ENCODE results near the gene LPXN. TPM values are rescaled to one million over a fixed set of nuclear protein-coding genes. Genes with fewer than 3 reads are reported as not detected.

Gene LPXN
- total RNA-seq, 1 donor from 2014 or later: 3.8 TPM

- DNase-seq: peak; percentile 82
- TF ChIP-seq CTCF (IDR thresholded peaks at IDR 0.05; ENCODE audit: partially characterized antibody, unreplicated experiment): peak; percentile 91
- Mint-ChIP-seq H3K9me3 (ENCODE audit: unreplicated experiment) (no peaks in the 10 kb centered on the region), H3K4me3 (ENCODE audit: unreplicated experiment) (no peak overlapping the region), H3K4me1 (ENCODE audit: low read depth, unreplicated experiment) (no peaks in the 10 kb centered on the region), H3K27me3 (ENCODE audit: unreplicated experiment) (no peaks in the 10 kb centered on the region), H3K36me3 (ENCODE audit: unreplicated experiment) (no peaks in the 10 kb centered on the region), H3K27ac (ENCODE audit: unreplicated experiment) (no peak overlapping the region)
Observed at GRCh38 chr11:58567889-58568512, 7.7 kb downstream of the LPXN start.

GRCh38 chr11:58564231-58564630 lies 11.4 kb downstream of the LPXN start:
- no peak for TF ChIP-seq CTCF (IDR thresholded peaks at IDR 0.05; ENCODE audit: partially characterized antibody, unreplicated experiment)
- no peak for DNase-seq
- Mint-ChIP-seq H3K36me3 (ENCODE audit: unreplicated experiment) (no peaks in the 10 kb centered on the region), H3K9me3 (ENCODE audit: unreplicated experiment) (no peaks in the 10 kb centered on the region), H3K27me3 (ENCODE audit: unreplicated experiment) (no peaks in the 10 kb centered on the region), H3K4me3 (ENCODE audit: unreplicated experiment) (no peak overlapping the region), H3K27ac (ENCODE audit: unreplicated experiment) (no peak overlapping the region), H3K4me1 (ENCODE audit: low read depth, unreplicated experiment) (peaks cover 10% of the 10 kb centered on the region)

- DNase-seq: no peak
Observed at GRCh38 chr11:58562375-58562800, 13.3 kb downstream of the LPXN start.

DNA sequence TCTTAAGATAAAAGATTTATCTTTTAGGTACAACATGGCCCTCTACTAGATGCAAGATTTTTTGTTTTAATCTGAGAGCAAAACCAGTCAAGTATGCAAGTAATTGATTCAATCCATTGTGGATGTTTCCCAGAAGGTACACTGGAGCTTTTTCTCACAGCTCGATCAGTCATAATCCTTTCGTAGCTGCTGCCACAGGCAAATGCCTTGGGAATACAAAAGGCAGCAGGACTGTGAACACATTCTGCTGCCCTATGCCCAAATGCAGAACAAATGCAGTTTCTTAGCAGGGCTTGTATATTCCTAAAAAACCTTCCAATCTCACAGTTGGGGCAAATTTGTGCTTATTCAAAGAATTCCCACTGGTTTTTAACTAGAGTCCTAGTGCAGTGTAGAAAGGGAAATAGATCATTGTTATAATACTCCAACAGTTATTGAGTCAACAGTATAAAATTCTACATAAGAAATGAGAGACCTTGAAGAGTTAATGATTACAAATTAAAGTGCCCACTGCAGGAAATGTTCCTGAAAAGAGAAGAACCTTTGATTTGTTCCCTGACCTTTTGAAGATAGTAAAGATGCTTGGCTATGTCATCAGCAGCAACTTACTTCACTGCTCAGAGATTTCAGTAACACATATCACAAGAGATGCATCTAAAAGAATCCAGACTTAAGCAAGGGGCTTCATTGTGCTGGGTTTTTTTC lies 14.1 kb downstream of the LPXN start:
- DNase-seq: no peak
- no peaks in the 10 kb centered on the region for H3K9me3 Mint-ChIP-seq (ENCODE audit: unreplicated experiment)
- TF ChIP-seq CTCF (IDR thresholded peaks at IDR 0.05; ENCODE audit: partially characterized antibody, unreplicated experiment): no peak
- no peaks in the 10 kb centered on the region for H3K27me3 Mint-ChIP-seq (ENCODE audit: unreplicated experiment)
- H3K27ac Mint-ChIP-seq (ENCODE audit: unreplicated experiment): peak overlapping the region; percentile 35
- H3K4me3 Mint-ChIP-seq (ENCODE audit: unreplicated experiment): no peak overlapping the region
- peaks cover 10% of the 10 kb centered on the region for H3K4me1 Mint-ChIP-seq (ENCODE audit: low read depth, unreplicated experiment)
- no peaks in the 10 kb centered on the region for H3K36me3 Mint-ChIP-seq (ENCODE audit: unreplicated experiment)

More at GRCh38 chr11:58562375-58562800, 13.3 kb downstream of the LPXN start:
- H3K27ac Mint-ChIP-seq (ENCODE audit: unreplicated experiment): no peak overlapping the region
- H3K36me3 Mint-ChIP-seq (ENCODE audit: unreplicated experiment): no peaks in the 10 kb centered on the region
- H3K27me3 Mint-ChIP-seq (ENCODE audit: unreplicated experiment): no peaks in the 10 kb centered on the region
- H3K4me1 Mint-ChIP-seq (ENCODE audit: low read depth, unreplicated experiment): peaks cover 10% of the 10 kb centered on the region
- H3K4me3 Mint-ChIP-seq (ENCODE audit: unreplicated experiment): no peak overlapping the region
- H3K9me3 Mint-ChIP-seq (ENCODE audit: unreplicated experiment): no peaks in the 10 kb centered on the region
- no peak for TF ChIP-seq CTCF (IDR thresholded peaks at IDR 0.05; ENCODE audit: partially characterized antibody, unreplicated experiment)

GRCh38 chr11:58560842-58561241 lies 14.8 kb downstream of the LPXN start:
- Mint-ChIP-seq H3K27me3 (ENCODE audit: unreplicated experiment) (no peaks in the 10 kb centered on the region), H3K4me1 (ENCODE audit: low read depth, unreplicated experiment) (peaks cover 10% of the 10 kb centered on the region), H3K27ac (ENCODE audit: unreplicated experiment) (peak overlapping the region; percentile 80), H3K9me3 (ENCODE audit: unreplicated experiment) (no peaks in the 10 kb centered on the region), H3K4me3 (ENCODE audit: unreplicated experiment) (no peak overlapping the region), H3K36me3 (ENCODE audit: unreplicated experiment) (no peaks in the 10 kb centered on the region)
- no peak for DNase-seq
- TF ChIP-seq CTCF (IDR thresholded peaks at IDR 0.05; ENCODE audit: partially characterized antibody, unreplicated experiment): no peak

Data from glutamatergic neuron (in vitro differentiated cells).